Measurements from ENCODE around the gene HSPA8. TPM values are rescaled to one million over a fixed set of nuclear protein-coding genes. Genes with fewer than 3 reads are reported as not detected.

HSPA8 gene
- total and polyA plus RNA-seq, 2 donors: 221 to 1,679 TPM

GRCh38 chr11:123018702-123019101, 43.2 kb downstream of the HSPA8 start:
- no peak for DNase-seq (ENCODE audit: low read depth in 6 of 9, low spot score in 9 of 9)
- Histone ChIP-seq H3K36me3 (ENCODE audit: control insufficient read depth in 2 of 2, insufficient read depth in 2 of 2, low read length in 1 of 2) (no peaks in the 10 kb centered on the region), H3K9me3 (ENCODE audit: control insufficient read depth in 2 of 2, insufficient read depth in 1 of 2, low read length in 1 of 2) (no peaks in the 10 kb centered on the region), H3K4me1 (ENCODE audit: control insufficient read depth in 2 of 2, insufficient read depth in 2 of 2, low read length in 2 of 2) (no peaks in the 10 kb centered on the region), H3K4me3 (ENCODE audit: low read length in 2 of 2) (no peak overlapping the region), H3K27me3 (ENCODE audit: control insufficient read depth in 2 of 2, insufficient read depth in 1 of 2, low read length in 1 of 2) (peaks cover 0 to 5% of the 10 kb centered on the region in 2 donors), H3K27ac (ENCODE audit: low read depth in 1 of 2, low read length in 1 of 2) (no peak overlapping the region)
- 95% methylated on average over 9 of the region's 9 CpGs for WGBS

GRCh38 chr11:123011510-123011909, 50.4 kb downstream of the HSPA8 start:
- 90% methylated on average over 4 of the region's 4 CpGs for WGBS
- Histone ChIP-seq H3K27me3 (ENCODE audit: control insufficient read depth in 2 of 2, insufficient read depth in 1 of 2, low read length in 1 of 2) (peaks cover 0 to 8% of the 10 kb centered on the region in 2 donors), H3K9me3 (ENCODE audit: control insufficient read depth in 2 of 2, insufficient read depth in 1 of 2, low read length in 1 of 2) (no peaks in the 10 kb centered on the region), H3K4me1 (ENCODE audit: control insufficient read depth in 2 of 2, insufficient read depth in 2 of 2, low read length in 2 of 2) (no peaks in the 10 kb centered on the region), H3K4me3 (ENCODE audit: low read length in 2 of 2) (no peak overlapping the region), H3K27ac (ENCODE audit: low read depth in 1 of 2, low read length in 1 of 2) (no peak overlapping the region), H3K36me3 (ENCODE audit: control insufficient read depth in 2 of 2, insufficient read depth in 2 of 2, low read length in 1 of 2) (no peaks in the 10 kb centered on the region)
- DNase-seq (ENCODE audit: low read depth in 6 of 9, low spot score in 9 of 9): no peak

Other genes with a start within 250 kb of the HSPA8 start
- gene CRTAM, start 223.6 kb downstream of the HSPA8 start, total RNA-seq: 9.8 TPM
- 3.6 TPM for gene CRTAM, start 223.6 kb downstream of the HSPA8 start, polyA plus RNA-seq
- gene JHY, start 179.4 kb downstream of the HSPA8 start, total RNA-seq: 1.5 TPM
- 4.0 TPM for gene JHY, start 179.4 kb downstream of the HSPA8 start, polyA plus RNA-seq
- not detected for gene BSX, start 80.3 kb downstream of the HSPA8 start, total RNA-seq
- gene BSX, start 80.3 kb downstream of the HSPA8 start, polyA plus RNA-seq: not detected
- 0.80 TPM for gene CLMP, start 133.1 kb upstream of the HSPA8 start, total RNA-seq
- 1.1 TPM for gene CLMP, start 133.1 kb upstream of the HSPA8 start, polyA plus RNA-seq